GM18951 (cell line): ENCODE measurements around the gene DAB2IP.

ENCODE experiments used
- POLR2A ChIP-seq: IDR thresholded peaks from 4 replicates; pipeline ENCODE4 v1.6.1; 2011; ENCODE audit warnings: mild to moderate bottlenecking; ENCODE audit not compliant: insufficient read length, insufficient read depth; ENCODE audit errors: extremely low read depth
- in situ Hi-C: fragments of 300-500 bp; cut with MboI; formaldehyde crosslinking; loops from one replicate; pipeline ENCODE4 v1.12.0; 2022; ENCODE audit warnings: low sequenced_read_pairs, mixed read lengths, inconsistent platforms; ENCODE audit not compliant: unreplicated experiment

Gene DAB2IP

DNA sequence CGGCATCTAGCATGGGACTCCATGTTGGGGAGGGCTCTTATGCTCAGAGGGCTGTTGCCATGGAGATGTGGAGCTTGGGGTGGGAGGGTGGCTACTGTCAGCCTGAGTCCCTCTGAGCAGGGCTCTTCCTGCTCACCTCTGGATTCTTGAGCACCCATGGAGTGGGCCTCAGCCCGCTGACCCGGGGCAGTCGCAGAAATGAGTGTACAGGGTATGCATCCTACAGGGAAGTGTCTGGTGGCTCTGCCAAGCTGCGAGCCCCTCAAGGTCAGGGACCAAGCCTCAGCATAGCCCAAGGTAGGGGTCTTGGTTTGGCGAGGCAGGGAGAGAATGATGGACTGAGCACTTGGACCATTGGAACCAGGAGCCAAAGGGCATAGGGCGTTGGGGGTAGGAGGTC, 104.1 kb downstream of the DAB2IP start:
- no peak for TF ChIP-seq POLR2A
- in situ Hi-C loops: no loop called here

DNA sequence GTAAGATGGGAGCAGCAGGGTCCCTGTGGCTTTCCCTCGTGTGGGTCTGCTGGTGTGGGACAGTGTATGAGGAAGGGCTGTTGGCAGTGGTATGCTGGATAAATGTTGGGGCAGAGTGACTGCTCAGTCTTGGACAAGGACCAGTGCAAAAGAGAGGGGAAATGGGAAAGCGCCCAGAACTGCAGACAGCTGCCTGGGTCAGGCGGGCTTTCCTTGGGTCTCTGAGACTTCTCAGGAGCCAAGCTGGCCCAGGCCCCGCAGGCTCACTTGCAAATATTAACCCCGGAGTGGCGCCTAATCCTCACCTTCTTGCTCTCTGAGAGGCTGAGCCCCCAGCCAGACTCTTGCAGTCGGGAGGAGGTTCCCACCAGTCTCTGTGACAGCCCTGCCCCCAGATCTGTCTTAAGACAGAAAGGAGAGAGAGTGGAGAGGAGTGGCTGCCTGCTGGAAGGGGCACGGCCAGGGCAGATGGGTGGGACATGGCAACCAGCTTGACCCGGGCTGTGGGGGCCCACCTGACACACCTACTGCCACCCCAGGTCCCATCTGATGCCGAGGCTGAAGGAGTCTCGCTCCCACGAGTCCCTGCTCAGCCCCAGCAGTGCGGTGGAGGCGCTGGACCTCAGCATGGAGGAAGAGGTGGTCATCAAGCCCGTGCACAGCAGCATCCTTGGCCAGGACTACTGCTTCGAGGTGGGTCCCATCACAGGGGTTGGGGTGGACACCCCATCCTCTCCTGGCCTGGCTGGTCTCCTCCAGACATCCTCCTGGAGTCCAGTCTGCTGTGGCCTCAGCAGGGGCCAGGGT, 105.2 kb downstream of the DAB2IP start:
- in situ Hi-C loops: no loop called here
- TF ChIP-seq POLR2A: no peak

- no peak for TF ChIP-seq POLR2A
- in situ Hi-C loops: no loop called here
Measured at GRCh38 chr9:121757281-121757585, 105.8 kb downstream of the DAB2IP start.

DNA sequence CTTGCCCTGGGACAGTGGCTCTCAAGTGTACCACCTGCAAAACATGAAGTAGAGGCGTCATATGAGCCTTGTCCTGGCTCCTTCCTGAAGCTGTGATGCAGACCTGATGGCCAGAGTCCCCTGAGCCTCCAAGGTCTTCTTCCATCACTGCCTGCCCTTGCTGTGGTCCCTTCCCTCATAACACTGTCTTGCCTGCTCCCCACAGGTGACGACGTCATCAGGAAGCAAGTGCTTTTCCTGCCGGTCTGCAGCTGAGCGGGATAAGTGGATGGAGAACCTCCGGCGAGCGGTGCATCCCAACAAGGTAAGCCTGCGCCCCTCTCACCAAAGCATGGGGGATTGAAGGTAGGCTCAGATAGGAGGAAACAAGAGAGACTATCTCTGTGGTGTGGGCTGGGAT, 107.3 kb downstream of the DAB2IP start:
- TF ChIP-seq POLR2A: no peak
- in situ Hi-C loops: no loop called here

DNA sequence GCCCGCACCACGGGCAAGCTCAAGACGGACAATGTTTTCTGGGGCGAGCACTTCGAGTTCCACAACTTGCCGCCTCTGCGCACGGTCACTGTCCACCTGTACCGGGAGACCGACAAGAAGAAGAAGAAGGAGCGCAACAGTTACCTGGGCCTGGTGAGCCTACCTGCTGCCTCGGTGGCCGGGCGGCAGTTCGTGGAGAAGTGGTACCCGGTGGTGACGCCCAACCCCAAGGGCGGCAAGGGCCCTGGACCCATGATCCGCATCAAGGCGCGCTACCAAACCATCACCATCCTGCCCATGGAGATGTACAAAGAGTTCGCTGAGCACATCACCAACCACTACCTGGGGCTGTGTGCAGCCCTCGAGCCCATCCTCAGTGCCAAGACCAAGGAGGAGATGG, 108.6 kb downstream of the DAB2IP start:
- in situ Hi-C loops: no loop called here
- TF ChIP-seq POLR2A: no peak

- no peak for TF ChIP-seq POLR2A
- in situ Hi-C loops: no loop called here
Measured at GRCh38 chr9:121760571-121760970, 109.1 kb downstream of the DAB2IP start.

DNA sequence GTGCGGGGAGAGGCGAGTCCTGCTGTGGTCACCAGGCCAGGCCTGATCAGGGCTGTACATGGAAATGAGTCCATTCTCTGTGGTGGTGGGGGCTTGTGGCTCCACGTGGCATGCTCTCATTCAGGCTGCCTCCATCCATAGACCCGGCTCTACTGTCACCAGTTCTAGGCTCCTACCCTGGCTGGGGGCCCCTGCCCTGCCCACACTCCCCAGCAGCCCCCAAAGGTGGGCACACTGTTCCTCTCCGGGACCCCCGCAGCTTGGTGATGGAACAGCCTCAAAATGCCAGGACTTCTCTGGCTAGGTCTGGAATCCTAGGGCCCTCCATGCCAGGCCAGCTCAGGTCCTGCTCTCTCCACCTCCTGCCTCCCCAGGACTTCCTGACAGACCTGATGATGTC, 111.7 kb downstream of the DAB2IP start:
- TF ChIP-seq POLR2A: no peak
- in situ Hi-C loops: no loop called here

DNA sequence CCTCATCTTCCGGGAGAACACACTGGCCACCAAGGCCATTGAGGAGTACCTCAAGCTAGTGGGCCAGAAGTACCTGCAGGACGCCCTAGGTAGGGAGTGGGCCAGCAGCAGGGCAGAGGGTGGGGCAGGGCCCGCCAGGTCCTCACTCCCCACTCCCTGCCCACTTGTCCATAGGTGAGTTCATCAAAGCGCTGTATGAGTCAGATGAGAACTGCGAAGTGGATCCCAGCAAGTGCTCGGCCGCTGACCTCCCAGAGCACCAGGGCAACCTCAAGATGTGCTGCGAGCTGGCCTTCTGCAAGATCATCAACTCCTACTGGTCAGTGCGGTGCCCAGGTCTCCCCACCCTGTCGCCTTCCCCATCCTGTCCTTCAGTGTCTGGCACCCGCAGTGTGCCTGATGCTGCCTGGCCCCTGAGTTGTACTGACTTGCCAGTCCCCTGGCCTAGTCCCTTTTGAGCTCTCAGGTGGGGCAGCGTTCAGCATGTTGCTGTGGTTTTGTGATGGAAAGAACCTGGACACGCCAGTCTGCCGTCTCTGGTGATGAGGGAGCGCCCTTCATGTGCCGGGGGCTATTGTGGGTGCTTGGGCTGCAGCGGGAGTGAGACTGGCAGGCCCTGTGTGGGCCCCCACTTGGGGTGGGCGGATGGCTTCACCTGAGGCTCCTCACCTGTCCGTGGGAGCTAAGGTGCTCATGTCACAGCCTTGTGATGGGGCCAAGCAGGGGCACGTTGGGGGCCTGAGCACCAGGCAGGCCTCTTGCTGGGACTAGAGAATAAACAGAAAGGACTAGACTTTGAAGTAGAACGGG, 112.3 kb downstream of the DAB2IP start:
- TF ChIP-seq POLR2A: no peak
- in situ Hi-C loops: no loop called here

DNA sequence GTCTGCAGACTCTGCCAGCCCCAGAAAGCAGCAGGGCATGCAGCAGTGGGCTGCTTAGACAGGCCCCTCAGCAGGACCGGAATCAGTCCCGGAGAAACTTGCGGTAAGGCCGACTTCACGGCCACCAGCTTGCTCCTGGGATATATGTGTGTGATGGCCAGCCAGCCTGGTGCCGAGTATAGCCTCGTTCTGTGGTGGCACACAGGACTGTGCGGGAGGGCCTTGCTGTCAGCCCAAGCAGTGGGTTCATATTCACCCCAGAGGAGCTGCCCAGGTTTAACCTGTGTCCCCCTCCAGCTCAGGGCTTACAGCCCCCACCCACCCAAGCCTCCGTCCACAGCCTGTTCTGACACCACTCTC, 112.9 kb downstream of the DAB2IP start:
- in situ Hi-C loops: no loop called here
- no peak for TF ChIP-seq POLR2A

- in situ Hi-C loops: no loop called here
- TF ChIP-seq POLR2A: no peak
Measured at GRCh38 chr9:121765021-121765950, 113.9 kb downstream of the DAB2IP start.

DNA sequence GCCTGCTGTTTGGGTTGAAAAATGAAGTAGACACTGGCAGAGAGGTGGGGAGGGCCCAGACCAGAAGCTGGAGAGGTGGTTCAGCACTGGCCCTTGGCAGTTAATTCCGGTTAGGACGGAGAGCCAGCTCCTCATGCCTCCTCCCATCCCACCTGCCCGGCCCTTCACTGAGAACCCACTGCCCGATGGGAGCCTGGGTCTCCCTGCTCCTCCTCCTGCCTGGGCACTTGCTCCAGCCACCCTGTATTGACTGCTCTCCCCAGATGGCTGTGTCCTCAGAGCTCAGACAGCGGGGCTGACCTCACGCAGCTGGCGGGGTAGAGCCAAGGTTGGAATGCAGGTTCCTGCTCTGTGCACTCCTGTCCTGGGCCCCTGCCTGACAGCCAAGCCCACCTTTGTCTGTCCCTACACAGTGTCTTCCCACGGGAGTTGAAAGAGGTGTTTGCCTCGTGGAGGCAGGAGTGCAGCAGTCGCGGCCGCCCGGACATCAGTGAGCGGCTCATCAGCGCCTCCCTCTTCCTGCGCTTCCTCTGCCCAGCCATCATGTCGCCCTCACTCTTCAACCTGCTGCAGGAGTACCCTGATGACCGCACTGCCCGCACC, 114.7 kb downstream of the DAB2IP start:
- in situ Hi-C loops: no loop called here
- no peak for TF ChIP-seq POLR2A

- in situ Hi-C loops: no loop called here
- TF ChIP-seq POLR2A: no peak
Measured at GRCh38 chr9:121767171-121767769, 115.8 kb downstream of the DAB2IP start.
